MM.1S (cell line): ENCODE data around the gene ADM5.

Source experiments
- DNase-seq: peaks from one replicate; pipeline ENCODE4 v3.0.0-alpha.2; 2015
- H2AFZ ChIP-seq: fragments of 300-600 bp; sonication (generic); 2 replicates; pipeline ENCODE4 v1.6.0; 2016; ENCODE audit warnings: antibody characterized with exemption, low read length
- H3F3A ChIP-seq: fragments of 300-600 bp; sonication (generic); 2 replicates; pipeline ENCODE4 v1.6.1; 2016; ENCODE audit warnings: mild to moderate bottlenecking, antibody characterized with exemption, low read length, moderate library complexity, mixed read lengths; ENCODE audit not compliant: insufficient read depth
- H3K27ac ChIP-seq: fragments of 300-600 bp; sonication (generic); 2 replicates; pipeline ENCODE4 v1.5.1; 2016; ENCODE audit warnings: mild to moderate bottlenecking, low read length
- H3K27me3 ChIP-seq: fragments of 300-600 bp; sonication (generic); replicated peaks from 2 replicates; pipeline ENCODE4 v1.6.0; 2016; ENCODE audit warnings: low read length; ENCODE audit not compliant: insufficient read depth
- H3K36me3 ChIP-seq: fragments of 300-600 bp; sonication (generic); replicated peaks from 2 replicates; pipeline ENCODE4 v1.6.1; 2016; ENCODE audit warnings: mild to moderate bottlenecking, low read length, mixed read lengths; ENCODE audit not compliant: insufficient read depth
- H3K4me1 ChIP-seq: fragments of 300-600 bp; sonication (generic); 2 replicates; pipeline ENCODE4 v1.6.1; 2016; ENCODE audit warnings: low read length, mixed read lengths
- H3K4me2 ChIP-seq: fragments of 300-600 bp; sonication (generic); 2 replicates; pipeline ENCODE4 v1.6.0; 2016; ENCODE audit warnings: low read depth, low read length
- H3K4me3 ChIP-seq: fragments of 300-600 bp; sonication (generic); 2 replicates; pipeline ENCODE4 v1.5.1; 2016; ENCODE audit warnings: low read length, mixed read lengths
- H3K79me2 ChIP-seq: fragments of 300-600 bp; sonication (generic); 2 replicates; pipeline ENCODE4 v1.6.1; 2016; ENCODE audit warnings: mixed run types, low read length, mixed read lengths
- H3K9ac ChIP-seq: fragments of 300-600 bp; sonication (generic); 2 replicates; pipeline ENCODE4 v1.6.1; 2016; ENCODE audit warnings: low read length, mixed read lengths
- H3K9me2 ChIP-seq: fragments of 300-600 bp; sonication (generic); replicated peaks from 2 replicates; pipeline ENCODE4 v1.6.1; 2016; ENCODE audit warnings: mild to moderate bottlenecking, low read length, mixed read lengths; ENCODE audit not compliant: insufficient read depth
- H3K9me3 ChIP-seq: fragments of 300-600 bp; sonication (generic); replicated peaks from 2 replicates; pipeline ENCODE4 v1.6.1; 2016; ENCODE audit warnings: mild to moderate bottlenecking, low read length, mixed read lengths; ENCODE audit not compliant: insufficient read depth
- H4K20me1 ChIP-seq: fragments of 300-600 bp; sonication (generic); 2 replicates; pipeline ENCODE4 v1.6.1; 2016; ENCODE audit warnings: mild to moderate bottlenecking, low read length, moderate library complexity, mixed read lengths; ENCODE audit not compliant: insufficient read depth
- EZH2 ChIP-seq: fragments of 300-600 bp; sonication (generic); optimal IDR thresholded peaks from 2 replicates; pipeline ENCODE3; 2017; ENCODE audit warnings: low read depth, mild to moderate bottlenecking, antibody characterized with exemption, low read length, mixed read lengths
- EZH2phosphoT487 ChIP-seq: fragments of 300-600 bp; sonication (generic); IDR thresholded peaks from 2 replicates; pipeline ENCODE4 v1.6.1; 2018; ENCODE audit warnings: antibody characterized with exemption, low read length
- TF ChIP-seq, protein P1 (sequence below): fragments of 300-600 bp; sonication (generic); IDR thresholded peaks from 2 replicates; pipeline ENCODE4 v1.5.1; 2016; ENCODE audit warnings: antibody characterized with exemption, low read length, mixed read lengths

Gene ADM5, protein sequence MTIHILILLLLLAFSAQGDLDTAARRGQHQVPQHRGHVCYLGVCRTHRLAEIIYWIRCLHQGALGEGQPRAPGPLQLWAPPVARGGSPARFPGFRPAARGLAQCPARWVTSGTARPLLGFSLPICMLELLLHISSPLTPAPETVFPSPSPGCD

GRCh38 chr19:49689133-49690078 lies at the start of gene ADM5:
Gene ADM5, plus strand, starts transcription at chr19:49689594. Its CDS starts 244 bp downstream, at chr19:49689838.
- no peak within 1 kb of the TSS for H3K4me3 ChIP-seq
- H3F3A ChIP-seq = peaks cover 6% of the 10 kb centered on the region; the same call in 1 of the 2 replicates
- H3K27ac ChIP-seq = no peak within 1 kb of the TSS
- no peak within 1 kb of the TSS for H3K4me2 ChIP-seq
- no peaks in the 10 kb centered on the region for H3K79me2 ChIP-seq
- H3K4me1 ChIP-seq = no peaks in the 10 kb centered on the region
- peaks cover 10% of the 10 kb centered on the region for H3K27me3 ChIP-seq
- H2AFZ ChIP-seq = no peak within 1 kb of the TSS
- H3K9me2 ChIP-seq = no peaks in the 10 kb centered on the region
- no peaks in the 10 kb centered on the region; the same call in 1 of the 2 replicates for H3K36me3 ChIP-seq
- DNase-seq = no peak
- no peaks in the 10 kb centered on the region for H4K20me1 ChIP-seq
- H3K9me3 ChIP-seq = no peaks in the 10 kb centered on the region
- no peak within 1 kb of the TSS for H3K9ac ChIP-seq
- TF ChIP-seq EZH2phosphoT487 = no peak
- TF ChIP-seq EZH2 = no peak
- TF ChIP-seq, protein P1, sequence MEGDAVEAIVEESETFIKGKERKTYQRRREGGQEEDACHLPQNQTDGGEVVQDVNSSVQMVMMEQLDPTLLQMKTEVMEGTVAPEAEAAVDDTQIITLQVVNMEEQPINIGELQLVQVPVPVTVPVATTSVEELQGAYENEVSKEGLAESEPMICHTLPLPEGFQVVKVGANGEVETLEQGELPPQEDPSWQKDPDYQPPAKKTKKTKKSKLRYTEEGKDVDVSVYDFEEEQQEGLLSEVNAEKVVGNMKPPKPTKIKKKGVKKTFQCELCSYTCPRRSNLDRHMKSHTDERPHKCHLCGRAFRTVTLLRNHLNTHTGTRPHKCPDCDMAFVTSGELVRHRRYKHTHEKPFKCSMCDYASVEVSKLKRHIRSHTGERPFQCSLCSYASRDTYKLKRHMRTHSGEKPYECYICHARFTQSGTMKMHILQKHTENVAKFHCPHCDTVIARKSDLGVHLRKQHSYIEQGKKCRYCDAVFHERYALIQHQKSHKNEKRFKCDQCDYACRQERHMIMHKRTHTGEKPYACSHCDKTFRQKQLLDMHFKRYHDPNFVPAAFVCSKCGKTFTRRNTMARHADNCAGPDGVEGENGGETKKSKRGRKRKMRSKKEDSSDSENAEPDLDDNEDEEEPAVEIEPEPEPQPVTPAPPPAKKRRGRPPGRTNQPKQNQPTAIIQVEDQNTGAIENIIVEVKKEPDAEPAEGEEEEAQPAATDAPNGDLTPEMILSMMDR = no peak

DNA sequence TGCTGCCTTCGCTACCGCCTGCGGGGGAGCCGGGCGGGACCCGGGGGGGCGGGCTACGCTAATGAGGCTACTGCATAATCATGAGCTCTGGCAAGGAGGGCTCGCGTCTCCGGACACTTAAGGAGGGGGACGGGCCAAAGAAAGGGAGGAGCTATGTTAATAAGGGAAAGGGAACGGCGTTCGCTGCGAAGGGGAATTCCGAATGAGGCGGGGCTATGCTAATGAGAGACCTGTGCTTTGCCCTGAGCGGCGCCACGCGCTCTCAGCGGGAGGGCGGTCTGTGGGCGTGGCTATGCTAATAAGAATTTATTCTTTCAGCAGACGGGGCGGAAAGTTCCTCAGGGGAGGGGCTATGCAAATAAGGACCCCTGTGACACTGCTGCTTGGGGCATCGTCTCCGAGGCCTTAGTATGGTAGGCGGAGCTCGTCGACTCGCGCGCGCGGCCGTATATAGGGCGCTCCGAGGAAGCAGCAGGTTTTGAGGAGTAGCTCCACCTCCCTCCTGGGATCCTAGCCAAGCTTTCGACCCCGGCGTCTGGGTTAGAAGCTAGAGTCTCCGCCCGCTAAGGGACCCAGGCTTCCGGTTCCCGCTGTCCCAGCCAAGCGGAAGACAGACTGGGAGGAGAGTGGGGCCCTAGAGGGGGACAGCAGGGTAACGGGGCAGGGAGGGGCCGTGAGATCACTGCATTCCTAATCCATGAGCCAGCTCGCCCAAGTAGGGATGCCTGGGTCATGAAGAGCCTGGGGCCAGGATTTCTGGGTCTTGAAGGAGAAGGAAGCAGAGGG lies 49.1 kb upstream of the ADM5 start, which contains the start of gene RRAS:
RRAS (minus strand) TSS at position 31 of the 786 bp plus-strand sequence. CDS start 45 bp downstream, outside the sequence.
- Histone ChIP-seq H3K36me3 (no peaks in the 10 kb centered on the region), H3K9me2 (no peaks in the 10 kb centered on the region), H3K4me1 (peaks cover 13% of the 10 kb centered on the region), H4K20me1 (no peaks in the 10 kb centered on the region), H2AFZ (peak within 1 kb of the TSS; percentile 60), H3K4me2 (peak within 1 kb of the TSS; percentile 93), H3K27me3 (0 out of 2 replicates have a peak, but pooled peaks cover 8% of the 10 kb centered on the region), H3K4me3 (peak within 1 kb of the TSS; percentile 81), H3K9ac (peak within 1 kb of the TSS; percentile 95), H3K9me3 (no peaks in the 10 kb centered on the region), H3K27ac (peak within 1 kb of the TSS; percentile 95), H3F3A (peaks cover 11% of the 10 kb centered on the region), H3K79me2 (peaks cover 32% of the 10 kb centered on the region)
- peak; percentile 99 for DNase-seq
- TF ChIP-seq, protein P1 = no peak
- TF ChIP-seq EZH2phosphoT487 = no peak
- no peak for TF ChIP-seq EZH2

DNA sequence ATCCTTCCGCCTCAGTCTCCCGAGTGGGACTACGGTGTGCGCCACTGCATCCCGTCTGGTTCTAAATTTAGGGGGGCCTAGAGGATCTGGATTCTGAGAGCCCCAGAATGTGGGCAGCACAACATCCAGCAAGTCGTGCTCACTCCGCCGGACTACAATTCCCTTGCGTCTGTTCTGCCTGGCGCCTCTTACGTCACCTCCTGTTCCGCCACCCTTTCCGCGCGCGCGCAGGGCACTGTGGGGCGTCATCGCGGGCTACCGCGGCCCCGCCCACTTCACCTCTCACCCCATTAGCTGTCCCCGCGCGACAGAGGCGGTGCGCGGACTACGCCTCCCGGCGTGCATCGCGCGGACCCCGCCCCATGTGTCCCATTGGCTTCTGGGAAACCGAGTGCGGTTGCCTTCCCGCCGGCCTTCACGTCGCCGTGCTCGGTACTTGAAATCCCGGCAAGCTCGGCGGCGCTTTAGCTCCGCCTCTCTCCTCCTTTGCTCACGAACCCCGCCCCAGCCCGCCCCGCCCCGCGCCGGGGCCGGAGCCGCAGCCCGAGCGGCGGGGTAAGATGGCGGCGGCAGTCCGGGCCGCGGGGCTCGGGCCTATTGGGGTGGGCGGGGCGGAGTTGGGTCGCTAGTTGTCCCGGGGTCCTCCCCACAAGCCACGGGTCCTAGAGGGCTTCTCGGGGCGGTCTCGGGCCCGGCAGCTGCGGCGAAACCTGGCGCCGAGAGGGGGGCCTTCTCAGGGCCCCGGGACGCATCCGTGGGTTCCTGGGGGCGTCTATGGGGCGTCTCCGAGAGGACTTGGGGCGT lies 47.5 kb upstream of the ADM5 start, which contains the start of gene SCAF1:
SCAF1 (plus strand) TSS at position 522 of the 804 bp plus-strand sequence. CDS start 2,818 bp downstream, outside the sequence.
- peak within 1 kb of the TSS; percentile 85 for H3K4me3 ChIP-seq
- peaks cover 11% of the 10 kb centered on the region for H3F3A ChIP-seq
- no peaks in the 10 kb centered on the region for H4K20me1 ChIP-seq
- H3K79me2 ChIP-seq = peaks cover 48% of the 10 kb centered on the region
- no peaks in the 10 kb centered on the region for H3K36me3 ChIP-seq
- peak within 1 kb of the TSS; percentile 95 for H3K27ac ChIP-seq
- peak within 1 kb of the TSS; percentile 28; the same call in 1 of the 2 replicates for H2AFZ ChIP-seq
- TF ChIP-seq, protein P1 = no peak
- TF ChIP-seq EZH2phosphoT487 = no peak
- no peak for TF ChIP-seq EZH2
- H3K4me1 ChIP-seq = peaks cover 13% of the 10 kb centered on the region
- H3K4me2 ChIP-seq = peak within 1 kb of the TSS; percentile 93
- peak within 1 kb of the TSS; percentile 95 for H3K9ac ChIP-seq
- H3K9me2 ChIP-seq = no peaks in the 10 kb centered on the region
- H3K27me3 ChIP-seq = 0 out of 2 replicates have a peak, but pooled peaks cover 8% of the 10 kb centered on the region
- no peaks in the 10 kb centered on the region for H3K9me3 ChIP-seq
- peak; percentile 99 for DNase-seq
